ENCODE measurements around the gene PLCXD1. TPM values are rescaled to one million over a fixed set of nuclear protein-coding genes. Genes with fewer than 3 reads are reported as not detected.
"Not testable (repeated sequence)": the region's sequence is repeated elsewhere in the genome, so short reads cannot be mapped to it uniquely, and the experiment has no call there.

Gene PLCXD1
- total RNA-seq, 1 experiment from 2014 or later = 19.1 TPM

DNA sequence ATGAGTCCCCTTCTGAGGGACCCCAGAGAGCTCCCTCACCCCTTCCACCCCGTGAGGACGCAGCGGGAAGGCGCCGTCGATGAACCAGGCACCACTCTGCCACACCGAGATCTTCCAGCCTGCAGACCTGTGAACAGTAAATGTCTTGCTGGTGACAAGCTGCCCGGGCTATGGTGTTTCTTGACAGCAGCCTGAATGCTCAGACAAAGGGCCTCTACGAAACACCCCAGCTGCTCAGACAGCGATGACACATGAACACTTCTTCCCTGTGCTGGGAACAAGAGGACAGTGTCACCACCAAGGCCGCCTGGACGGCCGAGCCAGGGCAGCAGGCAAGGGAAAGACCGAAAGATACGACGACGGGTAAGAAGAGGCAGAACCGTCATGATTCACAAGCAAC is 68.0 kb downstream of the PLCXD1 start:
- TF ChIP-seq, protein P1, sequence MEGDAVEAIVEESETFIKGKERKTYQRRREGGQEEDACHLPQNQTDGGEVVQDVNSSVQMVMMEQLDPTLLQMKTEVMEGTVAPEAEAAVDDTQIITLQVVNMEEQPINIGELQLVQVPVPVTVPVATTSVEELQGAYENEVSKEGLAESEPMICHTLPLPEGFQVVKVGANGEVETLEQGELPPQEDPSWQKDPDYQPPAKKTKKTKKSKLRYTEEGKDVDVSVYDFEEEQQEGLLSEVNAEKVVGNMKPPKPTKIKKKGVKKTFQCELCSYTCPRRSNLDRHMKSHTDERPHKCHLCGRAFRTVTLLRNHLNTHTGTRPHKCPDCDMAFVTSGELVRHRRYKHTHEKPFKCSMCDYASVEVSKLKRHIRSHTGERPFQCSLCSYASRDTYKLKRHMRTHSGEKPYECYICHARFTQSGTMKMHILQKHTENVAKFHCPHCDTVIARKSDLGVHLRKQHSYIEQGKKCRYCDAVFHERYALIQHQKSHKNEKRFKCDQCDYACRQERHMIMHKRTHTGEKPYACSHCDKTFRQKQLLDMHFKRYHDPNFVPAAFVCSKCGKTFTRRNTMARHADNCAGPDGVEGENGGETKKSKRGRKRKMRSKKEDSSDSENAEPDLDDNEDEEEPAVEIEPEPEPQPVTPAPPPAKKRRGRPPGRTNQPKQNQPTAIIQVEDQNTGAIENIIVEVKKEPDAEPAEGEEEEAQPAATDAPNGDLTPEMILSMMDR (IDR thresholded peaks at IDR 0.05; ENCODE audit: unreplicated experiment) = no peak
- H3K27me3 Mint-ChIP-seq (ENCODE audit: unreplicated experiment) = no peaks in the 10 kb centered on the region
- CTCF ChIA-PET = no interaction called here
- DNase-seq = no peak
- peaks cover 6% of the 10 kb centered on the region for H3K36me3 Mint-ChIP-seq (ENCODE audit: insufficient read depth, unreplicated experiment)
- intact Hi-C loops (cut with micrococcal nuclease; ENCODE audit: unreplicated experiment) = no loop called here
- H3K4me1 Mint-ChIP-seq (ENCODE audit: low read depth, unreplicated experiment) = no peaks in the 10 kb centered on the region
- H3K9me3 Mint-ChIP-seq (ENCODE audit: low read depth, unreplicated experiment) = peaks cover 3% of the 10 kb centered on the region
- no peak overlapping the region for H3K27ac Mint-ChIP-seq (ENCODE audit: unreplicated experiment)
- no TSS peak for BruUV-seq (replicated peaks)
- H3K4me3 Mint-ChIP-seq (ENCODE audit: low read depth, unreplicated experiment) = no peak overlapping the region

DNA sequence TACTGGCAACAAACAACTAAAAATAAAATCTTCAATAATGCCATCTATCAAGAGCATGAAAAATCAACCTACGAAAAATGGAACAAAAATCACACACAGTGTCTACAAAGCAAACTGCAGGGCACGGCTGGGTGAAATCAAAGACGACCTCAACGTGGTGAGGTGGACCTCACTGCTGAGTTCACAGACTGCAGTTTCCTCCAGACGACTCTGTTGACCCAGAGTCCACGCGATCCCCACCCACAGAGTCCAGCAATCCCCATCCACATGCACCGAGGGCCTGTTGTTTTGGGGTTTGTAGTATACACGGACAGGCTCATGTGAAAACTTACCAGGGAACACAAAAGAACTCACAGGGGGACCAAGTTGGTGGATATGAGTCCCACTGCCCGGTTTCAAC is 68.5 kb downstream of the PLCXD1 start:
- CTCF ChIA-PET = no interaction called here
- TF ChIP-seq, protein P1 (IDR thresholded peaks at IDR 0.05; ENCODE audit: unreplicated experiment) = no peak
- Mint-ChIP-seq H3K9me3 (ENCODE audit: low read depth, unreplicated experiment) (peaks cover 3% of the 10 kb centered on the region), H3K27me3 (ENCODE audit: unreplicated experiment) (no peaks in the 10 kb centered on the region), H3K27ac (ENCODE audit: unreplicated experiment) (no peak overlapping the region), H3K36me3 (ENCODE audit: insufficient read depth, unreplicated experiment) (peaks cover 6% of the 10 kb centered on the region), H3K4me3 (ENCODE audit: low read depth, unreplicated experiment) (no peak overlapping the region), H3K4me1 (ENCODE audit: low read depth, unreplicated experiment) (no peaks in the 10 kb centered on the region)
- DNase-seq = no peak
- no TSS peak for BruUV-seq (replicated peaks)
- intact Hi-C loops (cut with micrococcal nuclease; ENCODE audit: unreplicated experiment) = no loop called here

DNA sequence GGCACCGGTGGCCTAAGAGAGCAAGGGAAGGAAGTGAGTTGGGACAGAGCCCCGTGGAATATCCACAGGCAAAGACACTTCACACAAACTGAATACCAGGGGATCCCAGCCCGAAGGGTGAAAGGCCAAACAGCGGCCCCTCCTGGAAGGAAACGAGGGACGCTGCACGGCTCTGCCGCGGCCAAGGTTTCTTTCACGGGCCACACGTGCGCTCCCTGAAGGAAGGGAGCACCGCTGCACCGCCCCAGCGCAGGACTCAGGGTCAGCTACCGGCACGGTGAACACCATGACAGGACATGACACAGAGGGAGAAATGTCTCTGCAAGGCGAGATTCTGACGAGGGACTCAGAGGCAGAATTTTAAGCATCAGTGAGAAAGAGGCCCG is 69.0 kb downstream of the PLCXD1 start:
- TF ChIP-seq, protein P1 (IDR thresholded peaks at IDR 0.05; ENCODE audit: unreplicated experiment) = no peak
- no peak overlapping the region for H3K4me3 Mint-ChIP-seq (ENCODE audit: low read depth, unreplicated experiment)
- BruUV-seq (replicated peaks) = no TSS peak
- no peaks in the 10 kb centered on the region for H3K27me3 Mint-ChIP-seq (ENCODE audit: unreplicated experiment)
- intact Hi-C loops (cut with micrococcal nuclease; ENCODE audit: unreplicated experiment) = no loop called here
- H3K9me3 Mint-ChIP-seq (ENCODE audit: low read depth, unreplicated experiment) = peaks cover 3% of the 10 kb centered on the region
- no peak for DNase-seq
- CTCF ChIA-PET = no interaction called here
- no peaks in the 10 kb centered on the region for H3K4me1 Mint-ChIP-seq (ENCODE audit: low read depth, unreplicated experiment)
- no peak overlapping the region for H3K27ac Mint-ChIP-seq (ENCODE audit: unreplicated experiment)
- H3K36me3 Mint-ChIP-seq (ENCODE audit: insufficient read depth, unreplicated experiment) = peaks cover 6% of the 10 kb centered on the region

DNA sequence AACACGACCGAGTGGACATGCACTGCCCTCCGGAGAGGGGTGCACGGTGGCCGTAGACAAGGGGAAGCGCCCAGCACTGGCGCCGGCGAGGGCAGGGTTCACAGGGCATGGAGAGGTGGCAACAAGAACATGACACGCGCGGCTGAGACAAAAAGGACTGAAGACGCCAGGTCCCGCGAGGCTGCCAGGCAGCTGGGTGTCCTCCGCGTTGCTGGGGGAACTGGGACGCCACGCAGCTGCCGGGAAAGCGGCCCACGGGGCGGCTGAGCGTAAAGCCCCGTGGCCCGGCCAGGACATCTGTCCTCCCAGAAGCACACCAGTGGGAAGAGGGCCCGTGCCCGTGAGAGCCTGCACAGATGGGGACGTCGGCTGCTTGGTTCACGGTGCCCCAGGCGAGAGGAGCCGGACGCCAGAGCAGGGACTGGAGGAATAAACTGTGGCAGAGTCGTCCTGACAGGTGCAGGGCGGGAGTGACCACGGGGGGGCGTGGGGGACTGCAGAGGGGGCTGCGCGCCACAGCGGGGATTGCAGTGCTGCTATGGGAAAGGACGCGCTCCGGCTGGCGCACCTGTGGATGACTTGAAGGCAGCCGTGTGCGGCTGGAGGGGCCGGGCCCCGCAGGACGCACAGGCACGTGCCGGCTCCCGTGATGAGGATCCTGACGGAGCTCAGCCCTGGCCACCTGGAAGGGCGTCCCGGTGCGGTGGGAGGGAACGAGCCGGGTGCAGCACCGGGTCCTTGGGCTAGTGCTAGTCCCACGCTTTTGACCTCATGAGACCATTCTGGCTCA is 69.5 kb downstream of the PLCXD1 start:
- no peaks in the 10 kb centered on the region for H3K27me3 Mint-ChIP-seq (ENCODE audit: unreplicated experiment)
- H3K9me3 Mint-ChIP-seq (ENCODE audit: low read depth, unreplicated experiment) = peaks cover 3% of the 10 kb centered on the region
- H3K36me3 Mint-ChIP-seq (ENCODE audit: insufficient read depth, unreplicated experiment) = peaks cover 9% of the 10 kb centered on the region
- no TSS peak for BruUV-seq (replicated peaks)
- no peak overlapping the region for H3K27ac Mint-ChIP-seq (ENCODE audit: unreplicated experiment)
- intact Hi-C loops (cut with micrococcal nuclease; ENCODE audit: unreplicated experiment) = no loop called here
- CTCF ChIA-PET = no interaction called here
- DNase-seq = no peak
- TF ChIP-seq, protein P1 (IDR thresholded peaks at IDR 0.05; ENCODE audit: unreplicated experiment) = no peak
- H3K4me1 Mint-ChIP-seq (ENCODE audit: low read depth, unreplicated experiment) = no peaks in the 10 kb centered on the region
- no peak overlapping the region for H3K4me3 Mint-ChIP-seq (ENCODE audit: low read depth, unreplicated experiment)

DNA sequence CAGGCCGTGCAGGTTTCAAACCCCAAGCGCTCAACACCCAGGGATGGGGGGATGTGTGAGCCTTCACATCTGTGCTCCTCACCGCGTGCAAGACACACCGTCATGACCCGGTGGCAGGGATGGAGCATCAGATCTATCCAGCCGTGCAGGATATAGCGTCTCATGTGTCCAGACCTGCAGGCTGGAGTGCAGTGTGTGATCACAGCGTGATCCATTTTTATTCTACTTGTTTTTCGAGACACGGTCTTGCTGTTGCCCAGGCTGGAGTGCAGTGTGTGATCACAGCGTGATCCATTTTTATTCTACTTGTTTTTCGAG is 70.1 kb downstream of the PLCXD1 start:
- DNase-seq; H3K4me1 Mint-ChIP-seq (ENCODE audit: low read depth, unreplicated experiment); H3K4me3 Mint-ChIP-seq (ENCODE audit: low read depth, unreplicated experiment); H3K27ac Mint-ChIP-seq (ENCODE audit: unreplicated experiment); BruUV-seq (replicated peaks); CTCF ChIA-PET; H3K9me3 Mint-ChIP-seq (ENCODE audit: low read depth, unreplicated experiment); intact Hi-C loops (cut with micrococcal nuclease; ENCODE audit: unreplicated experiment); H3K27me3 Mint-ChIP-seq (ENCODE audit: unreplicated experiment): not testable (repeated sequence)
- H3K36me3 Mint-ChIP-seq (ENCODE audit: insufficient read depth, unreplicated experiment) = peaks cover 11% of the 10 kb centered on the region
